Measurements from ENCODE around the gene VN1R5. TPM values are rescaled to one million over a fixed set of nuclear protein-coding genes. Genes with fewer than 3 reads are reported as not detected.
"Not testable (repeated sequence)": the region's sequence is repeated elsewhere in the genome, so short reads cannot be mapped to it uniquely, and the experiment has no call there.

VN1R5 gene
- total and polyA plus RNA-seq, 2 of the 4 experiments (the other 2 are of a cell fraction), result not detected

DNA sequence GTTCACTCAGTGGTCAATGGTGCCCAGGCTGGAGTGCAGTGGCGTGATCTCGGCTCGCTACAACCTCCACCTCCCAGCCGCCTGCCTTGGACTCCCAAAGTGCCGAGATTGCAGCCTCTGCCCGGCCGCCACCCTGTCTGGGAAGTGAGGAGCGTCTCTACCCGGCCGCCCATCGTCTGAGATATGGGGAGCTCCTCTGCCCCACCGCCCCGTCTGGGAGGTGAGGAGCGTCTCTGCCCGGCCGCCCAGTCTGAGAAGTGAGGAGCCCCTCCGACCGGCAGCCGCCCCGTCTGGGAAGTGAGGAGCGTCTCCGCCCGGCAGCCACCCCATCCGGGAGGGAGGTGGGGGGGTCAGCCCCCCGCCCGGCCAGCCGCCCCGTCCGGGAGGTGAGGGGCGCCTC is 35.6 kb upstream of the VN1R5 start:
- DNase-seq; H2BK15ac ChIP-seq (ENCODE audit: low read depth, low read length); H3K79me1 ChIP-seq (ENCODE audit: low read depth in 1 of 2, low read length in 2 of 2); H4K8ac ChIP-seq (ENCODE audit: low read depth in 2 of 2, low read length in 2 of 2); CTCF ChIA-PET; H3K4me1 ChIP-seq (ENCODE audit: control insufficient read depth, insufficient read depth, low read length); H2AFZ ChIP-seq (replicated peaks; ENCODE audit: low read length, poor library complexity); H3K36me3 ChIP-seq (ENCODE audit: control insufficient read depth, insufficient read depth, low read length); H3K4me2 ChIP-seq (ENCODE audit: low read depth, low read length); H4K5ac ChIP-seq (ENCODE audit: low read depth, low read length); H2AK5ac ChIP-seq (ENCODE audit: low read depth, low read length); H4K91ac ChIP-seq (ENCODE audit: insufficient read depth, low read depth, low read length); H3K4me3 ChIP-seq (ENCODE audit: insufficient read depth, low read depth, low read length); H3K9me1 ChIP-seq (ENCODE audit: insufficient read depth, low read length); BruUV-seq (replicated peaks); POLR2A ChIA-PET (ENCODE audit: unreplicated experiment); H2BK5ac ChIP-seq (ENCODE audit: low read depth, low read length, poor library complexity, severe bottlenecking); dilution Hi-C loops (cut with HindIII; ENCODE audit: low sequenced_read_pairs, unreplicated experiment); H3K18ac ChIP-seq (ENCODE audit: low read depth, low read length); H2BK120ac ChIP-seq (ENCODE audit: low read depth, low read length); intact Hi-C loops (cut with micrococcal nuclease); H3K23ac ChIP-seq (ENCODE audit: low read depth, low read length); H2AK9ac ChIP-seq (replicated peaks; ENCODE audit: low read depth, low read length, poor library complexity); ATAC-seq (ENCODE audit: low read depth); H2BK20ac ChIP-seq (ENCODE audit: low read depth, low read length); in situ Hi-C loops (cut with MboI; ENCODE audit: low sequenced_read_pairs); H3K27me3 ChIP-seq (ENCODE audit: control insufficient read depth, insufficient read depth, low read length); H3K9me3 ChIP-seq (ENCODE audit: control insufficient read depth, insufficient read depth, low read length); H4K20me1 ChIP-seq (ENCODE audit: insufficient read depth, low read length); H3K14ac ChIP-seq (replicated peaks; ENCODE audit: low read depth, low read length); H3K4ac ChIP-seq (ENCODE audit: low read depth, low read length); H3K9ac ChIP-seq (ENCODE audit: low read depth, low read length); H3K27ac ChIP-seq (ENCODE audit: insufficient read depth, low read length); H3K56ac ChIP-seq (ENCODE audit: extremely low read depth, insufficient read depth, low read length): not testable (repeated sequence)
- no CpG with 5 or more reads among the region's 30 CpGs for whole genome bisulfite sequencing, 2 experiments (ENCODE audit: extremely low coverage in 2 of 2, insufficient read length in 1 of 2)
